SK-N-SH treated with all-trans-retinoic acid at 6 μM for 48 hours (cell line): ENCODE results near the gene CAMKK2.

Experiments used
- ATAC-seq: fragments of 200-7000 bp; cut with Tn5 transposase; 3 replicates; pipeline ENCODE4 v1.9.1; 2020; ENCODE audit warnings: mild to moderate bottlenecking, moderate library complexity
- ARNTL ChIP-seq: fragments of 450-650 bp; formaldehyde crosslinking; IDR thresholded peaks from 2 replicates; pipeline ENCODE4 v1.5.0; 2020; ENCODE audit warnings: low read depth, mild to moderate bottlenecking, moderate library complexity, borderline replicate concordance
- BACH2 ChIP-seq: fragments of 250-450 bp; sonication (Bioruptor Pico); IDR thresholded peaks from 2 replicates; pipeline ENCODE4 v1.9.0; 2021; ENCODE audit warnings: mild to moderate bottlenecking, borderline replicate concordance
- CREB5 ChIP-seq: fragments of 250-450 bp; sonication (Bioruptor Pico); IDR thresholded peaks from 2 replicates; pipeline ENCODE4 v1.5.1; 2020; ENCODE audit warnings: low read depth, mild to moderate bottlenecking, moderate library complexity
- CSDC2 ChIP-seq: fragments of 250-450 bp; sonication (Bioruptor Pico); IDR thresholded peaks from 2 replicates; pipeline ENCODE4 v1.5.0; 2020; ENCODE audit warnings: mild to moderate bottlenecking, moderate library complexity
- CSRNP3 ChIP-seq: fragments of 250-450 bp; sonication (Bioruptor Pico); IDR thresholded peaks from 2 replicates; pipeline ENCODE4 v1.5.1; 2021; ENCODE audit warnings: mild to moderate bottlenecking, moderate library complexity
- ESRRG ChIP-seq: fragments of 250-450 bp; sonication (Bioruptor Pico); IDR thresholded peaks from 2 replicates; pipeline ENCODE4 v1.6.1; 2021; ENCODE audit warnings: mild to moderate bottlenecking
- ISL1 ChIP-seq: fragments of 250-450 bp; sonication (Bioruptor Pico); IDR thresholded peaks from 2 replicates; pipeline ENCODE4 v2.1.2; 2022; ENCODE audit warnings: mild to moderate bottlenecking, moderate library complexity
- OSR1 ChIP-seq: fragments of 250-450 bp; sonication (Bioruptor Pico); IDR thresholded peaks from 2 replicates; pipeline ENCODE4 v1.8.0; 2022; ENCODE audit warnings: moderate library complexity, mild to moderate bottlenecking, inconsistent platforms
- PATZ1 ChIP-seq: fragments of 250-450 bp; sonication (Bioruptor Pico); IDR thresholded peaks from 2 replicates; pipeline ENCODE4 v1.8.0; 2020; ENCODE audit warnings: mild to moderate bottlenecking, moderate library complexity, borderline replicate concordance
- PPARA ChIP-seq: fragments of 250-450 bp; sonication (Bioruptor Pico); IDR thresholded peaks from 2 replicates; pipeline ENCODE4 v1.5.0; 2020; ENCODE audit warnings: mild to moderate bottlenecking, borderline replicate concordance
- RARB ChIP-seq: fragments of 250-450 bp; sonication (Bioruptor Pico); IDR thresholded peaks from 2 replicates; pipeline ENCODE4 v1.8.0; 2021; ENCODE audit warnings: mild to moderate bottlenecking, moderate library complexity
- TCF4 ChIP-seq: fragments of 250-450 bp; sonication (Bioruptor Pico); IDR thresholded peaks from 2 replicates; pipeline ENCODE4 v1.8.0; 2021; ENCODE audit warnings: mild to moderate bottlenecking, moderate library complexity, borderline replicate concordance
- TOX ChIP-seq: fragments of 250-450 bp; sonication (Bioruptor Pico); IDR thresholded peaks from 2 replicates; pipeline ENCODE4 v1.8.0; 2021; ENCODE audit warnings: mild to moderate bottlenecking, moderate library complexity, borderline replicate concordance
- TSHZ2 ChIP-seq: fragments of 250-450 bp; sonication (Bioruptor Pico); IDR thresholded peaks from 2 replicates; pipeline ENCODE4 v1.5.0; 2020; ENCODE audit warnings: mild to moderate bottlenecking, moderate library complexity
- ZFP3 ChIP-seq: fragments of 250-450 bp; sonication (Bioruptor Pico); IDR thresholded peaks from 2 replicates; pipeline ENCODE4 v1.5.0; 2020; ENCODE audit warnings: mild to moderate bottlenecking, moderate library complexity
- ZFP30 ChIP-seq: fragments of 450-650 bp; formaldehyde crosslinking; IDR thresholded peaks from 2 replicates; pipeline ENCODE4 v1.5.0; 2022; ENCODE audit warnings: mild to moderate bottlenecking, moderate library complexity
- ZNF565 ChIP-seq: fragments of 450-650 bp; formaldehyde crosslinking; conservative IDR thresholded peaks from 2 replicates; pipeline ENCODE4 v1.5.0; 2020; ENCODE audit warnings: low read depth, mild to moderate bottlenecking, moderate library complexity
- ZNF70 ChIP-seq: fragments of 450-650 bp; formaldehyde crosslinking; IDR thresholded peaks from 2 replicates; pipeline ENCODE4 v1.5.0; 2020; ENCODE audit warnings: mild to moderate bottlenecking, moderate library complexity
- ZNF8 ChIP-seq: fragments of 450-650 bp; formaldehyde crosslinking; IDR thresholded peaks from 2 replicates; pipeline ENCODE4 v1.5.0; 2020; ENCODE audit warnings: mild to moderate bottlenecking, moderate library complexity

CAMKK2 gene

GRCh38 chr12:121189619-121190155, 106.8 kb downstream of the CAMKK2 start:
- TF ChIP-seq CSRNP3 (CRISPR knock-in tag) (no peak), ZNF565 (CRISPR knock-in tag) (no peak), CREB5 (CRISPR knock-in tag) (no peak), TCF4 (CRISPR knock-in tag) (no peak), BACH2 (CRISPR knock-in tag) (no peak), CSDC2 (CRISPR knock-in tag) (no peak), OSR1 (no peak), PPARA (CRISPR knock-in tag) (no peak), ISL1 (CRISPR knock-in tag) (no peak), ZNF70 (CRISPR knock-in tag) (no peak), PATZ1 (CRISPR knock-in tag) (no peak), ESRRG (CRISPR knock-in tag) (no peak), ZNF8 (CRISPR knock-in tag) (no peak), TOX (CRISPR knock-in tag) (no peak), ZFP30 (no peak), TSHZ2 (CRISPR knock-in tag) (no peak)

GRCh38 chr12:121189131-121189530, 107.4 kb downstream of the CAMKK2 start:
- no peak for ATAC-seq
- no peak for TF ChIP-seq CSRNP3 (CRISPR knock-in tag)
- TF ChIP-seq, all 23 proteins: peak for 0

More at GRCh38 chr12:121189619-121190155, 106.8 kb downstream of the CAMKK2 start:
- ATAC-seq, result no peak

- no peak for ATAC-seq
- no peak for TF ChIP-seq ZNF565 (CRISPR knock-in tag)
- TF ChIP-seq ZFP3, result no peak
- no peak for TF ChIP-seq CREB5 (CRISPR knock-in tag)
- no peak for TF ChIP-seq TSHZ2 (CRISPR knock-in tag)
- TF ChIP-seq ESRRG (CRISPR knock-in tag), result no peak
- no peak for TF ChIP-seq TCF4 (CRISPR knock-in tag)
- no peak for TF ChIP-seq ZFP30
- TF ChIP-seq CSRNP3 (CRISPR knock-in tag), result no peak
- TF ChIP-seq PPARA (CRISPR knock-in tag), result no peak
- no peak for TF ChIP-seq RARB (CRISPR knock-in tag)
- no peak for TF ChIP-seq PATZ1 (CRISPR knock-in tag)
- TF ChIP-seq OSR1, result no peak
- TF ChIP-seq ARNTL (CRISPR knock-in tag), result no peak
Observed at GRCh38 chr12:121188227-121188626, 108.3 kb downstream of the CAMKK2 start.
